ENCODE results near the gene MYBBP1A.

MYBBP1A gene

GRCh38 chr17:4550534-4551039, 4.6 kb downstream of the MYBBP1A start (continued):
- TF ChIP-seq PATZ1 (CRISPR knock-in tag; IDR thresholded peaks at IDR 0.05; ENCODE audit: borderline replicate concordance) = no peak

- ATAC-seq = no peak
- TF ChIP-seq BACH2 (CRISPR knock-in tag; IDR thresholded peaks at IDR 0.05; ENCODE audit: borderline replicate concordance) (no peak), ESRRG (CRISPR knock-in tag; IDR thresholded peaks at IDR 0.05) (no peak), POU6F1 (CRISPR knock-in tag; IDR thresholded peaks at IDR 0.05; ENCODE audit: borderline replicate concordance, low read depth) (no peak), TOX (CRISPR knock-in tag; IDR thresholded peaks at IDR 0.05; ENCODE audit: borderline replicate concordance) (no peak), ARNTL (CRISPR knock-in tag; IDR thresholded peaks at IDR 0.05; ENCODE audit: borderline replicate concordance, low read depth) (no peak), RARB (CRISPR knock-in tag; IDR thresholded peaks at IDR 0.05) (no peak), CREB5 (CRISPR knock-in tag; IDR thresholded peaks at IDR 0.05; ENCODE audit: low read depth) (no peak), TCF4 (CRISPR knock-in tag; IDR thresholded peaks at IDR 0.05; ENCODE audit: borderline replicate concordance) (no peak), PATZ1 (CRISPR knock-in tag; IDR thresholded peaks at IDR 0.05; ENCODE audit: borderline replicate concordance) (no peak), ZC3H10 (CRISPR knock-in tag; IDR thresholded peaks at IDR 0.05) (no peak), OSR1 (CRISPR knock-in tag; IDR thresholded peaks at IDR 0.05) (no peak), ZFP3 (CRISPR knock-in tag; IDR thresholded peaks at IDR 0.05) (no peak), ISL1 (CRISPR knock-in tag; IDR thresholded peaks at IDR 0.05) (no peak), PPARA (CRISPR knock-in tag; IDR thresholded peaks at IDR 0.05; ENCODE audit: borderline replicate concordance) (no peak), SNAI2 (CRISPR knock-in tag; IDR thresholded peaks at IDR 0.05) (no peak), ZFP30 (CRISPR knock-in tag; IDR thresholded peaks at IDR 0.05) (no peak), ZNF8 (CRISPR knock-in tag; IDR thresholded peaks at IDR 0.05) (no peak)
- TF ChIP-seq, protein P1, sequence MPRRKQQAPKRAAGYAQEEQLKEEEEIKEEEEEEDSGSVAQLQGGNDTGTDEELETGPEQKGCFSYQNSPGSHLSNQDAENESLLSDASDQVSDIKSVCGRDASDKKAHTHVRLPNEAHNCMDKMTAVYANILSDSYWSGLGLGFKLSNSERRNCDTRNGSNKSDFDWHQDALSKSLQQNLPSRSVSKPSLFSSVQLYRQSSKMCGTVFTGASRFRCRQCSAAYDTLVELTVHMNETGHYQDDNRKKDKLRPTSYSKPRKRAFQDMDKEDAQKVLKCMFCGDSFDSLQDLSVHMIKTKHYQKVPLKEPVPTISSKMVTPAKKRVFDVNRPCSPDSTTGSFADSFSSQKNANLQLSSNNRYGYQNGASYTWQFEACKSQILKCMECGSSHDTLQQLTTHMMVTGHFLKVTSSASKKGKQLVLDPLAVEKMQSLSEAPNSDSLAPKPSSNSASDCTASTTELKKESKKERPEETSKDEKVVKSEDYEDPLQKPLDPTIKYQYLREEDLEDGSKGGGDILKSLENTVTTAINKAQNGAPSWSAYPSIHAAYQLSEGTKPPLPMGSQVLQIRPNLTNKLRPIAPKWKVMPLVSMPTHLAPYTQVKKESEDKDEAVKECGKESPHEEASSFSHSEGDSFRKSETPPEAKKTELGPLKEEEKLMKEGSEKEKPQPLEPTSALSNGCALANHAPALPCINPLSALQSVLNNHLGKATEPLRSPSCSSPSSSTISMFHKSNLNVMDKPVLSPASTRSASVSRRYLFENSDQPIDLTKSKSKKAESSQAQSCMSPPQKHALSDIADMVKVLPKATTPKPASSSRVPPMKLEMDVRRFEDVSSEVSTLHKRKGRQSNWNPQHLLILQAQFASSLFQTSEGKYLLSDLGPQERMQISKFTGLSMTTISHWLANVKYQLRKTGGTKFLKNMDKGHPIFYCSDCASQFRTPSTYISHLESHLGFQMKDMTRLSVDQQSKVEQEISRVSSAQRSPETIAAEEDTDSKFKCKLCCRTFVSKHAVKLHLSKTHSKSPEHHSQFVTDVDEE (CRISPR knock-in tag; IDR thresholded peaks at IDR 0.05) = no peak
These were observed 5.2 kb downstream of the MYBBP1A start for GRCh38 chr17:4549781-4550533.

- TF ChIP-seq PATZ1 (CRISPR knock-in tag; IDR thresholded peaks at IDR 0.05; ENCODE audit: borderline replicate concordance) (no peak), ZNF565 (CRISPR knock-in tag; conservative IDR thresholded peaks at IDR 0.05; ENCODE audit: low read depth) (no peak), ZC3H10 (CRISPR knock-in tag; IDR thresholded peaks at IDR 0.05) (no peak)
- ATAC-seq = no peak
These were observed 6.3 kb downstream of the MYBBP1A start for GRCh38 chr17:4548721-4549531.
